Bronchial epithelial cell (primary cell): ENCODE measurements around the gene ACOXL. TPM values are rescaled to one million over a fixed set of nuclear protein-coding genes. Genes with fewer than 3 reads are reported as not detected.
A peak's percentile ranks its signal among the peaks of the same experiment; 100 is the strongest.

Experiments
- DNase-seq: peaks from one replicate; pipeline ENCODE4 v3.0.0-alpha.2; 2010; ENCODE audit warnings: low read depth
- FAIRE-seq: peaks from 2 replicates; lab custom pipeline; 2011; peaks lifted over from hg19 to GRCh38; lab: Jason Lieb, UNC
- H3K27me3 ChIP-seq: 2 replicates; pipeline ENCODE4 v1.5.1; 2011; ENCODE audit warnings: low read length; ENCODE audit not compliant: control insufficient read depth, insufficient read depth
- H3K36me3 ChIP-seq: 2 replicates; pipeline ENCODE4 v1.5.1; 2011; ENCODE audit warnings: low read length; ENCODE audit not compliant: control insufficient read depth, insufficient read depth
- H3K4me3 ChIP-seq: 2 replicates; pipeline ENCODE4 v1.5.1; 2011; ENCODE audit warnings: mild to moderate bottlenecking, low read depth, low read length, control low read depth
- total RNA-seq: library from RNA; depleted of rRNA; stranded (reverse); fragments of >200 nt; gene quantifications from 2 replicates; pipeline ENCODE4 v1.2.1, GENCODE V29; 2014
- TF ChIP-seq, protein P1 (sequence below): IDR thresholded peaks from 2 replicates; pipeline ENCODE4 v1.5.1; 2011; ENCODE audit warnings: mild to moderate bottlenecking, moderate library complexity, low read length, control low read depth, inconsistent platforms; ENCODE audit not compliant: insufficient read depth, severe bottlenecking

Gene ACOXL
- total RNA-seq, 1 donor from 2014 or later = not detected

DNA sequence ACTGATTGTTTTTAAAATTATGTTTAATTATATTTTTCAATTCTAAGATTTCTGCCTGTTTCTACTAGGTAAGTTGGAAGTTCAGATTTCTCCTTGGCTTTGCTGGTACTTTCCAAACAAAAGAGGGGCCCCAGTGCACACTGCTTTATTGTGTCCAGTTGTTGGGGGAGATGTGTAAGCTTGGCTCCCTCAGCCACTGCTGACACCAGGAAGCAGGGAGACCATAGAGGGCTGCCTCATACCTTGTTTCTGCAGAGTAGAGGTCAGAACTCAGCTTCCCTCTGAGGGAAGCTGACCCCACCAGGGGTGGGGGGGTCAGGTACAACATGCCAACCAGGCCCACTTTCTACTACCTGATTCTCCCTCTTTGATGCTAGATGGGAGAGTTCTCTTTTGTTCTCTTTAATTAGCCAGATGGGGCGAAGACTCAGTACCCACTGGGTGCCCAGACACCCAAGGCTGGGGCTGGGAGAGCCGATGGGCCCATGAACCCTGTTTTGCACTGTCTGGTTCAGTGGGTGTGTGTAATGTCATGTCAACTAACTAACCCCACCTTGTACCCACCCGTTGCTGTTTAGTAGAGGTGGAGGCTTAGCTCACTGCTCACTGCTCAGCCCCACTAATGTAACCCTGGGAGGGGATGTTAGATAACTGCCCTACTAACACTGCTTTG is 403.0 kb downstream of the ACOXL start:
- Histone ChIP-seq H3K27me3 (no peaks in the 10 kb centered on the region), H3K36me3 (no peaks in the 10 kb centered on the region), H3K4me3 (no peak overlapping the region)
- DNase-seq = no peak
- no peak for FAIRE-seq
- TF ChIP-seq, protein P1, sequence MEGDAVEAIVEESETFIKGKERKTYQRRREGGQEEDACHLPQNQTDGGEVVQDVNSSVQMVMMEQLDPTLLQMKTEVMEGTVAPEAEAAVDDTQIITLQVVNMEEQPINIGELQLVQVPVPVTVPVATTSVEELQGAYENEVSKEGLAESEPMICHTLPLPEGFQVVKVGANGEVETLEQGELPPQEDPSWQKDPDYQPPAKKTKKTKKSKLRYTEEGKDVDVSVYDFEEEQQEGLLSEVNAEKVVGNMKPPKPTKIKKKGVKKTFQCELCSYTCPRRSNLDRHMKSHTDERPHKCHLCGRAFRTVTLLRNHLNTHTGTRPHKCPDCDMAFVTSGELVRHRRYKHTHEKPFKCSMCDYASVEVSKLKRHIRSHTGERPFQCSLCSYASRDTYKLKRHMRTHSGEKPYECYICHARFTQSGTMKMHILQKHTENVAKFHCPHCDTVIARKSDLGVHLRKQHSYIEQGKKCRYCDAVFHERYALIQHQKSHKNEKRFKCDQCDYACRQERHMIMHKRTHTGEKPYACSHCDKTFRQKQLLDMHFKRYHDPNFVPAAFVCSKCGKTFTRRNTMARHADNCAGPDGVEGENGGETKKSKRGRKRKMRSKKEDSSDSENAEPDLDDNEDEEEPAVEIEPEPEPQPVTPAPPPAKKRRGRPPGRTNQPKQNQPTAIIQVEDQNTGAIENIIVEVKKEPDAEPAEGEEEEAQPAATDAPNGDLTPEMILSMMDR = no peak

DNA sequence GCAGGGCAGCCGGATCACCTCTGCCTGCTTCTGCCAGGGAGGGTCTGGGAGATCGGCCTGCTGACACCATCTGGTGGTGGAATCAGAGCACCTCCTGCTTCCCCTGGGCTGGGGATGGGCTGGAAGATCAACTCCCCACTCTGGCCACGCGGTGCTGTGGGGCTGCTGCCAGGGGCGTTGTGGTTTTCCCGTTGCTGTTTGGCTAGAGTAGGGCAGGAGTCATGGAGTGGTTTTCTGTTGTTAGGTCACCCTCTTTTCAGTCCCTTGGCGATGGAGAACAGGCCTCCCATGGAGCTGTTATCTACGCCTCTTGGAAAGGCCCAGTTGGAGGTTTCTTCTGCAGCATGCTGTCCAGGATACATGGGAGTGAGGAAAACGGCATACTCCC is 403.5 kb downstream of the ACOXL start:
- FAIRE-seq (no peak), DNase-seq (no peak)
- TF ChIP-seq, protein P1 = peak; percentile 18
- Histone ChIP-seq H3K27me3 (no peaks in the 10 kb centered on the region), H3K36me3 (no peaks in the 10 kb centered on the region), H3K4me3 (no peak overlapping the region)

GRCh38 chr2:111138839-111139238 is 406.5 kb downstream of the ACOXL start:
- TF ChIP-seq, protein P1 = no peak
- H3K27me3 ChIP-seq = no peaks in the 10 kb centered on the region
- no peak for DNase-seq
- no peak for FAIRE-seq
- no peak overlapping the region for H3K4me3 ChIP-seq
- H3K36me3 ChIP-seq = no peaks in the 10 kb centered on the region

DNA sequence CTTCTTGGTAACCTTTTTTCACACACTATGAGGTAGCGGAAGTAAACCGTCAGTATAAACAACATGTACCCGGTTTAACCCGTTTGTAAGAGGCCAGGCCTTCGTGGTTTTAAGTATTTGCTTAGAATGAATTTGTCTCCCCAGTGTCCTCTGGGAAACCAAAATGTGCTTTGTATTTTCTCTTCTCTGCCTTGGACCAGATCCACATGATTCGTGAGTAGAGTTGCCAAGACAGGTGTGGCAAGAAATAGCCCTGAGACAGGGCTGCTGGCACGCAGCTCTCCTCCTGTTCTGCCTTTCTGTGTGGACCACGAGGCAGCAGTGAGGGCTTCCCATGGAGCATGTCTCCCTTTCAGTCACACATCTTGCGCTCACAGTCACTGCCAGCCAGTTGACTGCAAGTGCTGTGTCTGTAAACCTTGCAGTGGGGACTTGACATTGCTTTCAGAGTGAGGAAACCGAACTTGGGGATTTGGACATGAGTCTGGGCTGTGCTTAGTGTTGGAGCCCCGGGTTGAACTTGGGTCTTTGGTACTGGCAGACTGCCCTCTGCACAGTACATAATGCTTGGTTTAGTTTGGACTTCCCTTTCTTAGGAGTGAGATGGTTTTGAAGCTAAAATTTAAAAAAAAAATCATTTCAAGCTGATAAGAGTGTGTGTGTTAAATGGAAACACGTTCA is 407.4 kb downstream of the ACOXL start:
- Histone ChIP-seq H3K27me3 (no peaks in the 10 kb centered on the region), H3K36me3 (no peaks in the 10 kb centered on the region), H3K4me3 (no peak overlapping the region)
- FAIRE-seq (no peak), DNase-seq (peak; percentile 73)
- TF ChIP-seq, protein P1 = no peak

GRCh38 chr2:111140815-111141214 is 408.4 kb downstream of the ACOXL start:
- FAIRE-seq (no peak), DNase-seq (no peak)
- no peak overlapping the region for H3K4me3 ChIP-seq
- H3K27me3 ChIP-seq = no peaks in the 10 kb centered on the region
- no peaks in the 10 kb centered on the region for H3K36me3 ChIP-seq
- TF ChIP-seq, protein P1 = no peak
